HG02852 (cell line): ENCODE data around the gene TMEM260.
"Not testable (repeated sequence)": the region's sequence is repeated elsewhere in the genome, so short reads cannot be mapped to it uniquely, and the experiment has no call there.

Experiments used
- ATAC-seq: cut with Tn5 transposase; IDR thresholded peaks from one replicate; pipeline ENCODE4 v1.9.1; 2021; ENCODE audit warnings: mild to moderate bottlenecking, moderate library complexity; ENCODE audit not compliant: unreplicated experiment

Gene TMEM260

DNA sequence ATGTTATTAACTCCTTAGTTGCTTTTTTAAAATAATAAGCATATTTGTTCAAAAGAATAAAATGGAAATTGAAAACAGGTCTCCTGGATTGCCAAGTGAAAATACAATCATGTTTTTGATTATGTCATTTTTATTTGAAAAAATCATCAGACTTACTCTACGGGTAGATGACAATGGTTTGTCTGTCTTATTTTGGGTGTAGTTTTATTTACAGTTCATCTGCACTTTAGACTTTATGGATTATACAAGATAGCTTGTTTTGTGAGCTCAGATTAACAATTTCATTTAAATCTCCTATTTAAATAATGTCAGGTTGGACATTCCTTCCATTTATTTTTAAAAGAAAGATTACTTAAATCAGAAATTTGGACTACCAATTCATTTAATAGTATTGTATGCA is 14.8 kb downstream of the TMEM260 start:
- ATAC-seq: no peak

DNA sequence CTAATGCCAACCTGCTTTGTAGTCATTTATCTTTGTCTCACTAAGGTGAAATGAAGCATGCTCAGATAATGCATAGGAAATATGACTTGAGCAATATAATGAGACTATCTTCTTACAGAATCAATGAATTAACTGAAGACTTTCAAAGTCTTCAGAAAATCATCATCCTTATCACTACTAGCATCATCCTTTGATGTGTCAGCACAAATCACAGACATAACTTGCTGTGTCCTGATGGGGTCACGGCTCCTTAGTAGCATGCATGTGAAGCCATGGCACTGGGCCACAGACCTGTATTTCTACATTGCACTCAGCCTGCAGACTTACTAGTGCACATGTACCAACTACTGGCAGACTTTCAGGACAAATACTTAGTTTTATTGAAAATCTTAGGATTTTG is 18.9 kb downstream of the TMEM260 start:
- no peak for ATAC-seq

DNA sequence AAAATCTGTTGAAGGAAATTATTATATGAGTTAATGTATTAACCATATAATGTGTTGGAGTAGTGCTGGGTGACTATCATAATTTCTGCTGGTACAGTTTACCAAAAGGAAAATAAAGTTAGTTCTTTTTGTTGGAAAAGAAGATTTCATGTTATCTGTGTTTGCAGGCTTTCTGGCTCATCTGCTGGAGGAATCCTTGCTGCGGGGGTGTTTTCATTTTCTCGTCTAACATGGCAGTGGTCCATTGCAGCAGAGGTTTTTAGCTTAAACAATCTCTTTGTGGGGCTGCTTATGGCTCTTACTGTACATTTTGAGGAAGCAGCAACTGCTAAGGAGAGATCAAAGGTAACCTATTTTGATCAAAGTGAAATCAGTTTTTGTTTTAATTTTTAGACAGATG is 24.1 kb downstream of the TMEM260 start:
- no peak for ATAC-seq

- ATAC-seq: no peak
Observed at GRCh38 chr14:56608689-56609088, 29.1 kb downstream of the TMEM260 start.

- not testable (repeated sequence) for ATAC-seq
Observed at GRCh38 chr14:56611663-56612062, 32.1 kb downstream of the TMEM260 start.

- ATAC-seq: no peak
Observed at GRCh38 chr14:56617084-56617483, 37.5 kb downstream of the TMEM260 start.

GRCh38 chr14:56630707-56631106 is 51.1 kb downstream of the TMEM260 start:
- no peak for ATAC-seq

GRCh38 chr14:56632195-56632594 is 52.6 kb downstream of the TMEM260 start:
- ATAC-seq: no peak

GRCh38 chr14:56633544-56633943 is 53.9 kb downstream of the TMEM260 start:
- no peak for ATAC-seq

DNA sequence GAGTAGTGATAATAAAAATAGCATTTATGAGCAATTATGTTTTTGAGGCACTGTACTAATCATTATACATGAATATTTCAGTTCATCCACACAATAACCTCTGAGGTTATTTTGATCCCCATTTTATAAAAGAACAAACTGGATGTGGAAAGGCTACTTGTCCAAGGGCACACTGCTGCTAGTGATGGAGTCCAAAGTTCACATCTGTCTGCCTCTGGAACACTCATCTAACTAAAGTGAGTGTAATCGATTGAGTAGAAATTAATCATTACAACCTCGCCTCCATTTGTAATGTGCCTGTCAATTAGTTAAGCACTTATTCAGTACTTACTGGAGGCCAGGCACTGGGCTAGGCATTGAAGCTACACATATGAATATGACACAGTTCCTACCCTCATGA is 55.4 kb downstream of the TMEM260 start:
- no peak for ATAC-seq

- no peak for ATAC-seq
Observed at GRCh38 chr14:56647493-56647892, 67.9 kb downstream of the TMEM260 start.

- ATAC-seq: no peak
Observed at GRCh38 chr14:56648508-56649301, 69.1 kb downstream of the TMEM260 start.

GRCh38 chr14:56649382-56649781 is 69.8 kb downstream of the TMEM260 start:
- no peak for ATAC-seq

- no peak for ATAC-seq
Observed at GRCh38 chr14:56650048-56650447, 70.5 kb downstream of the TMEM260 start.

- ATAC-seq: no peak
Observed at GRCh38 chr14:56650979-56651378, 71.4 kb downstream of the TMEM260 start.

- ATAC-seq: no peak
Observed at GRCh38 chr14:56657604-56658003, 78.0 kb downstream of the TMEM260 start.

GRCh38 chr14:56659378-56659777 is 79.8 kb downstream of the TMEM260 start:
- no peak for ATAC-seq

GRCh38 chr14:56659964-56660551 is 80.5 kb downstream of the TMEM260 start:
- ATAC-seq: no peak

GRCh38 chr14:56660677-56661389 is 81.2 kb downstream of the TMEM260 start:
- no peak for ATAC-seq

DNA sequence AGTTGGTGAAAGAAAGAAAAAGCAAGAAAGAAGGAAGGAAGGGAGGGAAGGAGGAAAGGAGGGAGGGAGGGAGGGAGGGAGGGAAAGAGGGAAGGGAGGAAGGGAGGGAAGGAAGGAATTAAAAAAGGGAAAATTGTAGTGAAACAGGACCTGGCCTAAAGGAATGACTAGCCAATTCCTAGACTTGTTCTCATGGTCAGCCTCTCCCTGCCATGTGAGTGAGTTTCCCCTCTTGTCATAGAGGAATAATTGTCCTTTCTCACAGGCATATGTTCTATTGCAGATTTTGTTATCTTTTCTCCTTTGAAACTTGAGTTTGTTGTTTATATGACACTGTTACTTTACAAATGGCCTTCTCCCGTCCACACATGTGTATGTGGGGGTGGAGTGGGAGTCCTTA is 81.9 kb downstream of the TMEM260 start:
- no peak for ATAC-seq

GRCh38 chr14:56664811-56665421 is 85.3 kb downstream of the TMEM260 start:
- no peak for ATAC-seq

- ATAC-seq: no peak
Observed at GRCh38 chr14:56666294-56666693, 86.7 kb downstream of the TMEM260 start.
